Neutrophil (primary cell): ENCODE measurements around the gene LCE4A.

ENCODE experiments used
- H3K27ac ChIP-seq: fragments of 200-600 bp; sonication (generic); 2 replicates; pipeline ENCODE4 v1.5.1; 2016; ENCODE audit warnings: mild to moderate bottlenecking, moderate library complexity
- H3K27me3 ChIP-seq: fragments of 200-600 bp; sonication (generic); 2 replicates; pipeline ENCODE4 v1.6.0; 2016; ENCODE audit warnings: mild to moderate bottlenecking
- H3K36me3 ChIP-seq: fragments of 200-600 bp; sonication (generic); 2 replicates; pipeline ENCODE4 v1.5.1; 2017
- H3K4me1 ChIP-seq, 2 experiments: fragments of 200-600 bp in 1 of 2; sonication (generic) in 1 of 2; 1 replicate in 1 of 2; 2 replicates in 1 of 2; pipeline versions ENCODE4 v1.5.1 to v1.6.1; 2013 to 2016; ENCODE audit warnings: low read depth in 1 of 2, low read length in 1 of 2, mild to moderate bottlenecking in 1 of 2, moderate library complexity in 1 of 2; ENCODE audit not compliant: control insufficient read depth in 1 of 2, insufficient read depth in 1 of 2
- H3K4me3 ChIP-seq, 2 experiments: fragments of 200-600 bp in 1 of 2; sonication (generic) in 1 of 2; 1 replicate in 1 of 2; 2 replicates in 1 of 2; pipeline ENCODE4 v1.5.1; 2013 to 2016; ENCODE audit warnings: low read depth in 1 of 2, low read length in 1 of 2, mild to moderate bottlenecking in 1 of 2, moderate library complexity in 1 of 2
- H3K9me3 ChIP-seq: fragments of 200-600 bp; sonication (generic); 2 replicates; pipeline ENCODE4 v1.5.1; 2016
- CTCF ChIP-seq: fragments of 200-600 bp; sonication (generic); IDR thresholded peaks from 2 replicates; pipeline ENCODE4 v1.5.1; 2016; ENCODE audit warnings: antibody characterized with exemption

The LCE4A gene

GRCh38 chr1:152741656-152742055, 33.7 kb downstream of the LCE4A start:
- Histone ChIP-seq H3K4me1 (no peaks in the 10 kb centered on the region), H3K27me3 (peaks cover 37% of the 10 kb centered on the region), H3K4me3 (no peak overlapping the region), H3K9me3 (no peaks in the 10 kb centered on the region), H3K27ac (no peak overlapping the region), H3K36me3 (no peaks in the 10 kb centered on the region)
- no peak for TF ChIP-seq CTCF

GRCh38 chr1:152743371-152744145, 35.6 kb downstream of the LCE4A start:
- Histone ChIP-seq H3K27me3 (peaks cover 30% of the 10 kb centered on the region), H3K9me3 (no peaks in the 10 kb centered on the region), H3K36me3 (no peaks in the 10 kb centered on the region), H3K4me1 (no peaks in the 10 kb centered on the region), H3K4me3 (no peak overlapping the region), H3K27ac (no peak overlapping the region)
- no peak for TF ChIP-seq CTCF

- Histone ChIP-seq H3K36me3 (no peaks in the 10 kb centered on the region), H3K27me3 (peaks cover 33% of the 10 kb centered on the region), H3K4me1 (no peaks in the 10 kb centered on the region), H3K27ac (no peak overlapping the region), H3K9me3 (no peaks in the 10 kb centered on the region), H3K4me3 (no peak overlapping the region)
- TF ChIP-seq CTCF, result no peak
These were observed 37.3 kb downstream of the LCE4A start for GRCh38 chr1:152745289-152745704.

- Histone ChIP-seq H3K27ac (no peak overlapping the region), H3K9me3 (no peaks in the 10 kb centered on the region), H3K36me3 (no peaks in the 10 kb centered on the region), H3K27me3 (peaks cover 37% of the 10 kb centered on the region), H3K4me1 (no peaks in the 10 kb centered on the region), H3K4me3 (no peak overlapping the region)
- no peak for TF ChIP-seq CTCF
These were observed 37.9 kb downstream of the LCE4A start for GRCh38 chr1:152745765-152746444.

- Histone ChIP-seq H3K27me3 (peaks cover 48% of the 10 kb centered on the region), H3K9me3 (no peaks in the 10 kb centered on the region), H3K36me3 (no peaks in the 10 kb centered on the region), H3K27ac (no peak overlapping the region), H3K4me1 (no peaks in the 10 kb centered on the region), H3K4me3 (no peak overlapping the region)
- TF ChIP-seq CTCF, result no peak
These were observed 39.9 kb downstream of the LCE4A start for GRCh38 chr1:152747831-152748230.
